C4-2B (cell line): ENCODE measurements around the gene MSI2.

Experiments
- H3K27ac ChIP-seq: fragments of 450-650 bp; 2 replicates; pipeline ENCODE4 v1.5.1; 2017
- ZFX ChIP-seq: fragments of 450-650 bp; IDR thresholded peaks from 2 replicates; pipeline ENCODE4 v1.6.1; 2017
- TF ChIP-seq, protein P1 (sequence below): fragments of 450-650 bp; conservative IDR thresholded peaks from 2 replicates; pipeline ENCODE4 v1.5.1; 2017; ENCODE audit warnings: mild to moderate bottlenecking

Gene MSI2

DNA sequence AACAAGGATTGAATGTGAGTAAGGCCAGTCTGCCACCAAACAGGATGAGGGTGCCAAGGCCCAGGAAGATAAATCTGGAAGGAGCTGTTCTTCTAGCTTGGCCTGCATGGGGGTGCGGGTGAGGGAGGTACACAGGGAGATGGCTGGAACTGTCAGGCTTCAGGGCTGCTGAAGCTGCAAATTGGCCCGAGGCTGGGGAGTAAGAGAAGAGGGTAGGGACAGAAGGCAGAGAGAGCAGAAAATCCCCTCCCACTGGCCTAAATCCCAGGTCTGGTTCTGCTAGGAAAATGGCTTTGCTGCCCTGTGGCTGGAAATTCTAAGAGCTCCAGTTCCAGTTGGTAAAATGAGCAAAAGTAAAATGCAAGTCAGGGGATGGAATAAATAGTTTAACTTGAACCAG lies 400.9 kb downstream of the MSI2 start:
- no peak overlapping the region for H3K27ac ChIP-seq
- TF ChIP-seq, protein P1, sequence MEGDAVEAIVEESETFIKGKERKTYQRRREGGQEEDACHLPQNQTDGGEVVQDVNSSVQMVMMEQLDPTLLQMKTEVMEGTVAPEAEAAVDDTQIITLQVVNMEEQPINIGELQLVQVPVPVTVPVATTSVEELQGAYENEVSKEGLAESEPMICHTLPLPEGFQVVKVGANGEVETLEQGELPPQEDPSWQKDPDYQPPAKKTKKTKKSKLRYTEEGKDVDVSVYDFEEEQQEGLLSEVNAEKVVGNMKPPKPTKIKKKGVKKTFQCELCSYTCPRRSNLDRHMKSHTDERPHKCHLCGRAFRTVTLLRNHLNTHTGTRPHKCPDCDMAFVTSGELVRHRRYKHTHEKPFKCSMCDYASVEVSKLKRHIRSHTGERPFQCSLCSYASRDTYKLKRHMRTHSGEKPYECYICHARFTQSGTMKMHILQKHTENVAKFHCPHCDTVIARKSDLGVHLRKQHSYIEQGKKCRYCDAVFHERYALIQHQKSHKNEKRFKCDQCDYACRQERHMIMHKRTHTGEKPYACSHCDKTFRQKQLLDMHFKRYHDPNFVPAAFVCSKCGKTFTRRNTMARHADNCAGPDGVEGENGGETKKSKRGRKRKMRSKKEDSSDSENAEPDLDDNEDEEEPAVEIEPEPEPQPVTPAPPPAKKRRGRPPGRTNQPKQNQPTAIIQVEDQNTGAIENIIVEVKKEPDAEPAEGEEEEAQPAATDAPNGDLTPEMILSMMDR: no peak
- TF ChIP-seq ZFX: no peak

DNA sequence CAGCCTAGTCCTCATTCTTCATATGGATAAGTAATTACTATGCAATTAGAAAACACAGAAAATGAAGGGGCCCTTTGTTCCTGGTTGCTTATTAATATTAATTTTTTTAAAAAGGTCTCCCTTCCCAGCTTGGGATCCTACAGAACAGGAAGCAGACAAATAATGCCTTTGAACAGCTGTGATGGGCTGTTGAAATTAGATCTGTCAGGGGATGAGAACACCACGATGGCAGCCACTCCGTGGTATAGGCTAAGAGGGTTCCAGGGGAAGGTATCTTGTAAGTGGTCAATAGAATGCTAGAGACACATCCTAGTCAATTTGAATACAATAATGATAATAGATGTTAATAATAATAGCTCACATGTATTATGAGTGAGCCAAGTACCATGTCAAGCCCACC lies 405.7 kb downstream of the MSI2 start:
- TF ChIP-seq, protein P1: no peak
- TF ChIP-seq ZFX: no peak
- no peak overlapping the region for H3K27ac ChIP-seq

DNA sequence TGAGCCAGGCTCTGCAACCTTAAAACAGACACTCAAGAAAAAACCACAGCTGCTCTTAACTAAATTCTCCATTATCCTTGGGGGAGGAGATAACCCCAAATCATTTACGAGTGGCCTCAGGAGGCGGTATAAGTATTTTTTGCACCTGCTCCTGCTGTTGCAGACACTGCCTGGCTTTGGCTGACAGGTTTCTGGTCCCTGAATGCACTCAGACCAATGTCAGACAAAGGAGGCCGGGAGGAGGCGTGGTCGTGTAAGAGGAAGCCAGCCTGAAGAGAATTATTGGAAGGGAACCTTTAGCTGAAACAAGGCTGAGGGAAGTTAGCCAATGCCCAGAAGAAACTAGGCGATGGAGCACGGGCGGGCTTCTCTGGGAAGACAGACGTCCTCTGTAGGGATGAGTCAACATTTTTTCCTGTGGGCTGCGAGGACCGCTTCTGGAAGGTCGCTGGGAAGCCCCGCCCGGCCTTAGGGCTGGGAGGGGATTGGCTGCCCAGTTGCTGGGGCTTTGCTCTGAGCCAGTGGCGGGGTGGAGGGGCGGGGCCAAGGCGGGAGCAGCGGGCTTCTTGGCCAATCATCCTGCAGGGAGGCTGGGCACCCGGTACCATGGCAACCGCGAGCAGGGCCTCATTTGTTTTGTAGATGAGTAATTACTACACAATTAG lies 406.5 kb downstream of the MSI2 start:
- H3K27ac ChIP-seq: peak overlapping the region; percentile 8; the same call in 1 of the 2 replicates
- no peak for TF ChIP-seq ZFX
- TF ChIP-seq, protein P1: no peak

DNA sequence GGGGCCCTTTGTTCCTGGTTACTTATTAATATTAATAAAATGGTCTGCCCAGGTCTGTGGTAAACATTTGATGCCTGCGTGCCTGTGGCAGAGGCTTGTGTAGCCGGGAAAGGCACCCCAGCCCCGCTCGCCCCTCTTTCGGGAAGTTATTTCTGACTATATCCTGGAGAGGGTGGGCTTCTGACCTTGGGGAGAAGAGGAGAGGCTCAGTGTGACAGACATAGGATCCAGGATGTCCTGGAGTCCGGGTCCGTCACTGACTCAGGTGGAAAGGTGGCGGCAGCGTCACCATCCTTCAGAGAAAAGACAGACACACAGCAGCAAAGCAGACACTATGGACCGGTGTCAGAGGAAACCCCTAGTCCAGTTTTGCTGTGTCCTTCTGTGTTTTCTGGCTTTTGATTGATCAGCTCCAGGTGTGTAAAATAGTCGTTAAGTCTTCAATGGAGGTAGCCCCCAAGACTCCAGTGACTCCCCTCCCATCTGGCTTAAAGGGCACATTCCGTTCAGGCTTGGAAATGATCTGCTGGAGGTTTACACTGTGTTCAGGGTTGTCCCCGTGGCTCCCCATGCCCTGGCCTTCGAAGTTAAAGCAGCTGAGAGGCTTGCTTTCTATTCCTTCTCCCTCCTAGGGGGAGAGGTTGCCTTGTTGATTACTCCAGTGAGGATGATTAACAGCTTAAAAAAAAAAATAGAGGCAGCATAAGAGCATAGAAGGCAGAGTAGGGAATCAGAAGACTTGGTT lies 407.2 kb downstream of the MSI2 start:
- H3K27ac ChIP-seq: no peak overlapping the region
- TF ChIP-seq ZFX: no peak
- TF ChIP-seq, protein P1: no peak

DNA sequence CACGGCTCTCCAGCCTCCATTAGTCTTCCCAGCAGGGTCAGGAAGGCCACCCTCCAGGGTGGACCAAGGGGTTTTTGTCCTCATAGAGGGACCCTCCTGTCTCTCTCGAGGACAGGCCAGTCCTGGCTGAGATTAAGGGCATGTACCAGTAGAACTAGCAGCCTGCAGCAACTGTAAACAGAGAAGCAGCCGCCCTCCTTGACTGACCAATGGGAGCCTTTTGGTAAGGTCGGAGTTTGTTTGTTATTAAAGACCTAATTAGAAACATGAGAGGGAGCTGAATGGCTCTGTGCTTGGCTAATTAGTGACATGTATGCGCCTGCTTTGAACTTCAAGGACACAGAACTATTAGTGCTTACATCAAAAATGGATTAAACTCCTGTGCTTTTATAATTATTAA lies 408.8 kb downstream of the MSI2 start:
- H3K27ac ChIP-seq: no peak overlapping the region
- no peak for TF ChIP-seq ZFX
- TF ChIP-seq, protein P1: no peak

DNA sequence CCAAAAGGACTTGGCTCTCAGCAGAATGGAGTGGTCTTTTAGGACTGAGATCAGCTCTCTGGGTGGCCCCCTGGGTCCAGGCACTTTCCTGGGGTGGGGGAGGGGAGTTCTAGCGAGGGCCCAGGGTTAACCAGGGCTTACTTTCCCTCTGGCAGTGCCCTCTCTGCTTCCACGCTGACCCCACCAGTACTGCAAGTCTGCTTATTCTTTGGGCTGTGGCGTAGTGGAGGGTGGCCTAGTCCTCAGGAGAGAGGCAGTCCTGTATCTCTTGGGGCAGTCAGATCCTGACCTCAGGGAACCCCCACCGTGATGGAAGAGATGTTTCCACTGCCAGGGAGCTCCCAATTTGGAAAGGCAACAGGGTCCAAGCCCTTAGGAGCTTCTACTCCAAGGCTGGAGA lies 409.4 kb downstream of the MSI2 start:
- H3K27ac ChIP-seq: no peak overlapping the region
- TF ChIP-seq ZFX: no peak
- TF ChIP-seq, protein P1: no peak

DNA sequence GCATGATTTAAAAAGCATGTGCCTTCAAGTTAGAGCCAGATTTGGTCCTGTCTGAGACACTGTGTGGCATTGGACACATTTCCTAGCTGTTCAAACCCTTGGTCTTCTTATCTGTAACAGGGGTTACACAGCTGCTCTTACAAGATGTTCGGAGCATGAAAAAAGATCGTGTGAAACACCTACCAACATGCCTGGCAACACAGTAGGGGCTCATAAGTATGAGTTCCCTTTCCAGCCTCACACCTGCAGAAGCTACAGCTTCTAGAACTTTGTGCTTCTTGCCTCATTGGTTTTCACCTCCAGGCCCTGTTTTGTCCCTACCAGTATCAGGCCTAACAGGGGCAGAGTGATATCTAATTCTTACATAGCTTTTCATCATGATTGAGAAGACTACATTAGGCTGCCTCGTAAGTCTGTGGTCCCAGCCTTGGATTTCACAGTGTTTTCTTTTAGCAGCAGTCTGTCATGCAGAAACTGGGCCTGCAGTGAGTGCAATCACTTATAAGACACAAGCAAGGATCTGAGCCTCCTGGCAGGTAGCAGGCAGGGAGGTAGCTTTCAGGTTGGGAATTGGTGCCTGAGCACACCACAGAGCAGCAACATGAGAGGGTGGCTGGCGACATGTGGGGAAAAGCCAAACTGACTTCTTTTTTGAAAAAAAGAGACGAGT lies 410.0 kb downstream of the MSI2 start:
- TF ChIP-seq, protein P1: no peak
- 0 out of 2 replicates have a peak, but pooled peaks have one; percentile 15 for TF ChIP-seq ZFX
- H3K27ac ChIP-seq: no peak overlapping the region
